Melanocyte of skin (primary cell): Measurements from ENCODE around the gene FAM25A. TPM values are rescaled to one million over a fixed set of nuclear protein-coding genes. Genes with fewer than 3 reads are reported as not detected.

Experiments used
- small RNA-seq, 2 donors: library from RNA; depleted of rRNA; stranded (forward); fragments of <200 nt; gene quantifications; one replicate each; pipeline ENCODE3, GENCODE V24; 2012
- total RNA-seq, 2 donors: library from RNA; depleted of rRNA; stranded (reverse); fragments of >200 nt; gene quantifications; 2 replicates each; pipeline ENCODE4 v1.2.3, GENCODE V29; 2012

Gene FAM25A
- not detected for total RNA-seq

DNA sequence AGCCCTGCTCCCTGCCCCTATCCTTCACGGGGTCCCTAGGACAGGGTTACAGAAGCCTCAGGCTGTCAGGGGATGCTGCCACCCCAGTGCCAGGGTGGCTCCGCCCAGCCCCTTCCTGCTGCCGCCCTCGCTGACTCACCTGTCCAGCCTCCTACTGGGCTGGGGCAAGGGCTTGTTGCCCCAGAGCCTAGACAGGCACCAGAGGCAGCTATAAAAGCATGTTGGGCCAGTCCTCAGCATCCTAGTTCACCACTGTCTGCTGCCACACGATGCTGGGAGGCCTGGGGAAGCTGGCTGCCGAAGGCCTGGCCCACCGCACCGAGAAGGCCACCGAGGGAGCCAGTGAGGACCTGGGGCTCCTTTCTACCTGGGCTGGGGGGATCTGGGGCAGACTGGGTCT lies at the start of gene FAM25A:
TSS of gene FAM25A (plus strand) at position 239 of the 400 bp plus-strand sequence. CDS start at position 270, 31 bp downstream.

Small RNA genes lying within 50 kb of the gene (small RNA-seq; reads per million reads assigned to genes)
- gene AL136982.5 (0 reads per million in 2 donors), gene BMS1P3 (0 reads per million in 2 donors), gene FAM25A (0 reads per million in 2 donors), gene RNU6-529P (0 reads per million in 2 donors)

Other genes with a start within 250 kb of the FAM25A start
- gene MMRN2, start 62.7 kb upstream of the FAM25A start, total RNA-seq = under 1 TPM; 0.69 to 1.00 TPM
- not detected for gene SNCG, start 61.7 kb upstream of the FAM25A start, total RNA-seq
- gene ADIRF, start 51.8 kb upstream of the FAM25A start, total RNA-seq = not detected
- gene GLUD1, start 74.5 kb downstream of the FAM25A start, total RNA-seq = 100 to 1,000 TPM; 114 to 200 TPM
- 10 to 100 TPM; 37.6 to 38.2 TPM for gene SHLD2, start 74.9 kb downstream of the FAM25A start, total RNA-seq
- under 1 TPM; 0.33 to 0.34 TPM for gene NUTM2A, start 205.2 kb downstream of the FAM25A start, total RNA-seq